ENCODE measurements around the gene GADD45G. TPM values are rescaled to one million over a fixed set of nuclear protein-coding genes. Genes with fewer than 3 reads are reported as not detected.

GADD45G gene
- total and polyA plus RNA-seq, 4 donors = 5.5 to 106 (median 43.3) TPM

GRCh38 chr9:89610391-89610925 lies 5.6 kb downstream of the GADD45G start:
- WGBS = 95% methylated on average over 7 of the region's 7 CpGs
- no peak overlapping the region for H3K27ac ChIP-seq (ENCODE audit: low read depth in 1 of 2, low read length in 2 of 2)
- no peak for DNase-seq (ENCODE audit: low spot score)
- H3K9me3 ChIP-seq (ENCODE audit: control insufficient read depth in 4 of 4, low read length in 3 of 4) = peaks cover 0 to 6% (median 1%) of the 10 kb centered on the region in 4 donors
- H3K4me3 ChIP-seq (ENCODE audit: low read depth in 1 of 3, low read length in 3 of 3) = no peak overlapping the region
- no peak for TF ChIP-seq CTCF (IDR thresholded peaks at IDR 0.05; ENCODE audit: low read depth, low read length, missing input control)
- no peak for TF ChIP-seq TAF1 (conservative IDR thresholded peaks at IDR 0.05)
- TF ChIP-seq SP1 (IDR thresholded peaks at IDR 0.05) = no peak
- TF ChIP-seq RXRA (IDR thresholded peaks at IDR 0.05) = no peak
- no peak for TF ChIP-seq NR2F2 (IDR thresholded peaks at IDR 0.05)
- TF ChIP-seq FOXA2 (IDR thresholded peaks at IDR 0.05) = no peak
- no peak for TF ChIP-seq ZBTB33 (IDR thresholded peaks at IDR 0.05)
- TF ChIP-seq REST (IDR thresholded peaks at IDR 0.05) = no peak
- no peak for TF ChIP-seq JUND (IDR thresholded peaks at IDR 0.05)
- no peak for TF ChIP-seq MAX (IDR thresholded peaks at IDR 0.05)
- no peak for TF ChIP-seq FOXA1 (IDR thresholded peaks at IDR 0.05)
- no peak for TF ChIP-seq YY1 (IDR thresholded peaks at IDR 0.05)
- TF ChIP-seq GABPA (IDR thresholded peaks at IDR 0.05 in 1 of 2, conservative IDR thresholded peaks at IDR 0.05 in 1 of 2) = no peak
- no peak for TF ChIP-seq ATF3 (IDR thresholded peaks at IDR 0.05)
- TF ChIP-seq HNF4A (conservative IDR thresholded peaks at IDR 0.05) = no peak
- no peak for TF ChIP-seq RAD21 (IDR thresholded peaks at IDR 0.05)
- TF ChIP-seq EGR1 (IDR thresholded peaks at IDR 0.05; ENCODE audit: low read depth in 2 of 2) = no peak
- no peak for TF ChIP-seq HNF4G (IDR thresholded peaks at IDR 0.05)
- H3K4me1 ChIP-seq (ENCODE audit: control insufficient read depth in 4 of 4, insufficient read depth in 4 of 4, low read length in 3 of 4) = peaks cover 0 to 18% (median 6%) of the 10 kb centered on the region in 4 donors
- no peak overlapping the region for H3K9ac ChIP-seq (ENCODE audit: low read depth in 1 of 2, low read length in 2 of 2)
- H3K36me3 ChIP-seq (ENCODE audit: control insufficient read depth in 4 of 4, insufficient read depth in 3 of 4, low read depth in 1 of 4, low read length in 3 of 4) = no peaks in the 10 kb centered on the region
- H3K27me3 ChIP-seq (ENCODE audit: control insufficient read depth in 4 of 4, insufficient read depth in 4 of 4, low read length in 3 of 4) = no peaks in the 10 kb centered on the region
